GM12801 (cell line): Measurements from ENCODE around the gene LGALS1.

Source experiments
- CTCF ChIP-seq: IDR thresholded peaks from one replicate; pipeline ENCODE4 v1.5.1; 2011; ENCODE audit warnings: control low read depth; ENCODE audit not compliant: insufficient read length; ENCODE audit errors: extremely low read depth

LGALS1 gene

GRCh38 chr22:37728620-37729019, 53.2 kb downstream of the LGALS1 start:
- TF ChIP-seq CTCF: no peak
